ENCODE measurements around the gene LCE6A.

The LCE6A gene

DNA sequence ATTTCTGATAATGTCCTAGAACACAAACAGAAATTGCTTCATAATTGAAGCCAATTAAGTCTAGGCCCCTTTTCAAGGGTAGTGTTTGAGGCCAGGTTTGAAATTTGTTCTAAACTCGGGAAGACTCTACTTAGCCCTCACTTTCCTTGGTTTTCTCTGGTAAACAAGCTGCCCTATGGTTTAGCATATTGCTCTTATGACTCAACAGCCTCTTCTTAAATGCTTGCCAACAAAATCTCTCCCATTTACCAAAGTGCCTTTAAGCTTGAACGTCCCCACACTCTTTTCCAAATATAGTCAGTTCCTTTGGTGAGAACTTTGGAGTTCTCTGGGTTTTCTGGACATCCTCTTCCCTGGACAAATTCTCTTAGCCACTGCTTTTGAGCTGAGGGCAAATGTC is 5.8 kb upstream of the LCE6A start:
- ATAC-seq (ENCODE audit: insufficient read depth, low read depth) = no peak
- TF ChIP-seq, protein P1, sequence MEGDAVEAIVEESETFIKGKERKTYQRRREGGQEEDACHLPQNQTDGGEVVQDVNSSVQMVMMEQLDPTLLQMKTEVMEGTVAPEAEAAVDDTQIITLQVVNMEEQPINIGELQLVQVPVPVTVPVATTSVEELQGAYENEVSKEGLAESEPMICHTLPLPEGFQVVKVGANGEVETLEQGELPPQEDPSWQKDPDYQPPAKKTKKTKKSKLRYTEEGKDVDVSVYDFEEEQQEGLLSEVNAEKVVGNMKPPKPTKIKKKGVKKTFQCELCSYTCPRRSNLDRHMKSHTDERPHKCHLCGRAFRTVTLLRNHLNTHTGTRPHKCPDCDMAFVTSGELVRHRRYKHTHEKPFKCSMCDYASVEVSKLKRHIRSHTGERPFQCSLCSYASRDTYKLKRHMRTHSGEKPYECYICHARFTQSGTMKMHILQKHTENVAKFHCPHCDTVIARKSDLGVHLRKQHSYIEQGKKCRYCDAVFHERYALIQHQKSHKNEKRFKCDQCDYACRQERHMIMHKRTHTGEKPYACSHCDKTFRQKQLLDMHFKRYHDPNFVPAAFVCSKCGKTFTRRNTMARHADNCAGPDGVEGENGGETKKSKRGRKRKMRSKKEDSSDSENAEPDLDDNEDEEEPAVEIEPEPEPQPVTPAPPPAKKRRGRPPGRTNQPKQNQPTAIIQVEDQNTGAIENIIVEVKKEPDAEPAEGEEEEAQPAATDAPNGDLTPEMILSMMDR (IDR thresholded peaks at IDR 0.05; ENCODE audit: borderline replicate concordance, extremely low read depth, low read length, poor library complexity, severe bottlenecking) = no peak
- no peak for TF ChIP-seq EZH2 (IDR thresholded peaks at IDR 0.05; ENCODE audit: borderline replicate concordance, low read depth, low read length, severe bottlenecking)
- H3K9ac ChIP-seq (ENCODE audit: low read depth, low read length) = no peak overlapping the region
- H3K27me3 ChIP-seq (ENCODE audit: insufficient read depth, low read length, poor library complexity) = no peaks in the 10 kb centered on the region
- H3K4me3 ChIP-seq (ENCODE audit: low read depth in 1 of 2, low read length in 2 of 2) = no peak overlapping the region
- H3K36me3 ChIP-seq (ENCODE audit: insufficient read depth, low read length) = no peaks in the 10 kb centered on the region
- H3K4me1 ChIP-seq (ENCODE audit: insufficient read depth, low read length) = no peaks in the 10 kb centered on the region
- no peak overlapping the region for H3K27ac ChIP-seq (ENCODE audit: low read length)
- no peaks in the 10 kb centered on the region for H3K79me2 ChIP-seq (ENCODE audit: insufficient read depth, low read length)
- no peak for DNase-seq
- H4K20me1 ChIP-seq (ENCODE audit: insufficient read depth, low read length) = no peaks in the 10 kb centered on the region
- H3K9me3 ChIP-seq (ENCODE audit: insufficient read depth, low read length, severe bottlenecking) = no peaks in the 10 kb centered on the region
- no peak overlapping the region for H2AFZ ChIP-seq (ENCODE audit: low read depth, low read length)
- no peak overlapping the region for H3K4me2 ChIP-seq (ENCODE audit: insufficient read depth, low read length)

DNA sequence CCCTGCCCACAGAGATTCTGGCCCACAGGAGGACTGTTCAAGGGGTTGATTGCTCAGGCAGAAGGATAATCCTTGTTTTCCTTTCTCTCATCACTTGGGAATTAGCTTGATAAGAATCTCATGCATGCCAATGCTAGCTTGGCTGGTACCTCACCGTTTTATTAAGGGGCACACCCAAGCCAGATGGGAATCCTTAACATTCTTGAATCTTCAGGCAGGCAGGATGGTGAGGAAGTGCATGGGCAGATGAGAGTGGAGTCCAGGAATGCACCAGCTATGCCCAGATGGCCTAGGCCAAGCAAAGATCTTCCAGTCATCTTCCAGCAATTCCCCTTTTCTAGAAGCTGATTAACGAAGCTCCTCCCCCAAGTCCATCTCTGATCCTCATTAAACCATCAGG is 13.0 kb downstream of the LCE6A start:
- no peaks in the 10 kb centered on the region for H3K9me3 ChIP-seq (ENCODE audit: insufficient read depth, low read length, severe bottlenecking)
- H3K27me3 ChIP-seq (ENCODE audit: insufficient read depth, low read length, poor library complexity) = peaks cover 12% of the 10 kb centered on the region
- no peak overlapping the region for H3K27ac ChIP-seq (ENCODE audit: low read length)
- no peak overlapping the region for H3K4me3 ChIP-seq (ENCODE audit: low read depth in 1 of 2, low read length in 2 of 2)
- TF ChIP-seq, protein P1 (IDR thresholded peaks at IDR 0.05; ENCODE audit: borderline replicate concordance, extremely low read depth, low read length, poor library complexity, severe bottlenecking) = no peak
- TF ChIP-seq EZH2 (IDR thresholded peaks at IDR 0.05; ENCODE audit: borderline replicate concordance, low read depth, low read length, severe bottlenecking) = no peak
- H3K4me2 ChIP-seq (ENCODE audit: insufficient read depth, low read length) = no peak overlapping the region
- no peaks in the 10 kb centered on the region for H3K4me1 ChIP-seq (ENCODE audit: insufficient read depth, low read length)
- H2AFZ ChIP-seq (ENCODE audit: low read depth, low read length) = no peak overlapping the region
- H3K79me2 ChIP-seq (ENCODE audit: insufficient read depth, low read length) = no peaks in the 10 kb centered on the region
- H3K36me3 ChIP-seq (ENCODE audit: insufficient read depth, low read length) = no peaks in the 10 kb centered on the region
- no peaks in the 10 kb centered on the region for H4K20me1 ChIP-seq (ENCODE audit: insufficient read depth, low read length)
- H3K9ac ChIP-seq (ENCODE audit: low read depth, low read length) = no peak overlapping the region
- DNase-seq = no peak
- no peak for ATAC-seq (ENCODE audit: insufficient read depth, low read depth)

DNA sequence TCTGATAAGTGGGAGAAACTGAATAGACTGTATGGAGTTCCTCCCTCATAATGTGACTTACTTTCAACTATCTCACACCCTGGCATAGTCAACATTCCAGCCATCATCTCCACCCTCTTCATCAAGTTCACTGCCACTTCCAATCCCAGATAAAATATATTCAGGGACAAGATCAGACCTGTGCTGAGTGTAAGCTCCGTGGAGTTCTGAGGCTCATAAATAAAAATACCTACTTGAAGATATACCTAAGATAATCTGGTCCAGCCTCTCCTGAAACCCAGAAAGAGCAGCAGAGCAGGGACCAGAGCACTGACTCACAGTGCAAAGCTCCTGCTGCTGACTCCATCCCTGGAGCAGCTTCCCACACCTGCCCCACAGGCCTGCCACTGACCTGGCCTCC is 15.4 kb downstream of the LCE6A start:
- H3K79me2 ChIP-seq (ENCODE audit: insufficient read depth, low read length) = no peaks in the 10 kb centered on the region
- TF ChIP-seq EZH2 (IDR thresholded peaks at IDR 0.05; ENCODE audit: borderline replicate concordance, low read depth, low read length, severe bottlenecking) = no peak
- TF ChIP-seq, protein P1 (IDR thresholded peaks at IDR 0.05; ENCODE audit: borderline replicate concordance, extremely low read depth, low read length, poor library complexity, severe bottlenecking) = no peak
- H3K4me3 ChIP-seq (ENCODE audit: low read depth in 1 of 2, low read length in 2 of 2) = no peak overlapping the region
- H3K27me3 ChIP-seq (ENCODE audit: insufficient read depth, low read length, poor library complexity) = peaks cover 24% of the 10 kb centered on the region
- H2AFZ ChIP-seq (ENCODE audit: low read depth, low read length) = no peak overlapping the region
- H3K4me2 ChIP-seq (ENCODE audit: insufficient read depth, low read length) = no peak overlapping the region
- ATAC-seq (ENCODE audit: insufficient read depth, low read depth) = no peak
- no peaks in the 10 kb centered on the region for H4K20me1 ChIP-seq (ENCODE audit: insufficient read depth, low read length)
- no peak overlapping the region for H3K9ac ChIP-seq (ENCODE audit: low read depth, low read length)
- no peak overlapping the region for H3K27ac ChIP-seq (ENCODE audit: low read length)
- no peaks in the 10 kb centered on the region for H3K4me1 ChIP-seq (ENCODE audit: insufficient read depth, low read length)
- no peaks in the 10 kb centered on the region for H3K36me3 ChIP-seq (ENCODE audit: insufficient read depth, low read length)
- no peaks in the 10 kb centered on the region for H3K9me3 ChIP-seq (ENCODE audit: insufficient read depth, low read length, severe bottlenecking)
- DNase-seq = no peak

DNA sequence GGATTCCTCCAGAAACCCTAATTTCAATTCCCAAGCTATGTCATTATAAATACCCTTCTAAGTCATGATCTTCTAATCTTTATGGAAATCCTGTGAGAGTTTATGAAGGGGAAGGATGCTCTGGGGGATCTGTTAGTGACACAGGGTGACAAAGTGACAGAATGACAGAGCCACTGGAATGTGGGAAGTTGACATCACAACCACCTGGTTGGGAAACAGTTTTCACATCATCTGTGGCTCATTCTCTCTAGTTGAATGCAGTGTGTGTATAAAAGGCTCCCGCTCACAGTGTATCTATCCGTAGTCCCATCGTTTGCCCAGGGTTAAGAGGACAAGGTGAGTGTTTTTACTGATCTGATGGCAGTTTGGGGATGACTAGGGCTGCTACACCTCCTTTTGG is 17.0 kb downstream of the LCE6A start, which contains the start of gene LCE7A:
TSS of gene LCE7A (plus strand) at position 301 of the 400 bp plus-strand sequence. CDS start 702 bp downstream, outside the sequence.
- no peak within 1 kb of the TSS for H3K9ac ChIP-seq (ENCODE audit: low read depth, low read length)
- H3K4me2 ChIP-seq (ENCODE audit: insufficient read depth, low read length) = no peak within 1 kb of the TSS
- no peaks in the 10 kb centered on the region for H4K20me1 ChIP-seq (ENCODE audit: insufficient read depth, low read length)
- H3K79me2 ChIP-seq (ENCODE audit: insufficient read depth, low read length) = no peaks in the 10 kb centered on the region
- no peak for DNase-seq
- peaks cover 22% of the 10 kb centered on the region for H3K27me3 ChIP-seq (ENCODE audit: insufficient read depth, low read length, poor library complexity)
- TF ChIP-seq, protein P1 (IDR thresholded peaks at IDR 0.05; ENCODE audit: borderline replicate concordance, extremely low read depth, low read length, poor library complexity, severe bottlenecking) = no peak
- H3K9me3 ChIP-seq (ENCODE audit: insufficient read depth, low read length, severe bottlenecking) = no peaks in the 10 kb centered on the region
- no peak within 1 kb of the TSS for H2AFZ ChIP-seq (ENCODE audit: low read depth, low read length)
- no peak within 1 kb of the TSS for H3K27ac ChIP-seq (ENCODE audit: low read length)
- H3K4me3 ChIP-seq (ENCODE audit: low read depth in 1 of 2, low read length in 2 of 2) = no peak within 1 kb of the TSS
- no peaks in the 10 kb centered on the region for H3K36me3 ChIP-seq (ENCODE audit: insufficient read depth, low read length)
- no peaks in the 10 kb centered on the region for H3K4me1 ChIP-seq (ENCODE audit: insufficient read depth, low read length)
- ATAC-seq (ENCODE audit: insufficient read depth, low read depth) = no peak

Measured in DND-41 (cell line).